MCF 10A (cell line): ENCODE results near the gene NTHL1. TPM values are rescaled to one million over a fixed set of nuclear protein-coding genes. Genes with fewer than 3 reads are reported as not detected.
A peak's percentile ranks its signal among the peaks of the same experiment; 100 is the strongest.

Source experiments
- BruUV-seq: library from RNA; stranded (reverse); fragments of 400-500 nt; replicated peaks from 2 replicates; lab custom pipeline; 2021; lab: Mats Ljungman, UMichigan
- CTCF ChIA-PET: fragments of 300-600 bp; sonication (Branson Sonifier 250); formaldehyde crosslinking; extraction: SDS; loops from one replicate; lab custom pipeline; 2021; ENCODE audit warnings: antibody characterized with exemption, inconsistent platforms; lab: Yijun Ruan, JAX
- POLR2A ChIA-PET: fragments of 300-600, 350-650 bp; sonication (Branson Sonifier 250); formaldehyde crosslinking; extraction: SDS; loops from one replicate; lab custom pipeline; 2020; ENCODE audit warnings: antibody characterized with exemption, inconsistent platforms; lab: Yijun Ruan, JAX
- DNase-seq: peaks from one replicate; pipeline ENCODE4 v3.0.0-alpha.2; 2018; ENCODE audit not compliant: unreplicated experiment
- H3K27ac Mint-ChIP-seq: one replicate; pipeline ENCODE4 v1.8.0; 2022; ENCODE audit warnings: mild to moderate bottlenecking, low read depth, mixed read lengths; ENCODE audit not compliant: unreplicated experiment
- H3K27me3 Mint-ChIP-seq: one replicate; pipeline ENCODE4 v1.8.0; 2022; ENCODE audit warnings: mixed read lengths; ENCODE audit not compliant: insufficient read depth, unreplicated experiment
- H3K36me3 Mint-ChIP-seq: one replicate; pipeline ENCODE4 v1.8.0; 2022; ENCODE audit warnings: mild to moderate bottlenecking, moderate library complexity, mixed read lengths; ENCODE audit not compliant: insufficient read depth, unreplicated experiment
- H3K4me1 Mint-ChIP-seq: one replicate; pipeline ENCODE4 v1.8.0; 2022; ENCODE audit warnings: mixed read lengths; ENCODE audit not compliant: insufficient read depth, unreplicated experiment
- H3K4me3 Mint-ChIP-seq: one replicate; pipeline ENCODE4 v1.8.0; 2022; ENCODE audit warnings: mild to moderate bottlenecking, moderate library complexity, mixed read lengths; ENCODE audit not compliant: unreplicated experiment
- H3K9me3 Mint-ChIP-seq: one replicate; pipeline ENCODE4 v1.8.0; 2022; ENCODE audit warnings: mixed read lengths; ENCODE audit not compliant: unreplicated experiment
- CTCF ChIP-seq: fragments of 200-600 bp; IDR thresholded peaks from one replicate; pipeline ENCODE4 v1.8.0; 2022; ENCODE audit warnings: antibody characterized with exemption, mild to moderate bottlenecking; ENCODE audit not compliant: unreplicated experiment
- intact Hi-C: fragments of 100-400 bp; cut with micrococcal nuclease; formaldehyde crosslinking; loops from 2 replicates; pipeline ENCODE4 v1.14.1; 2022
- total RNA-seq: library from RNA; stranded (reverse); gene quantifications from 2 replicates; pipeline ENCODE4 v1.2.3, GENCODE V29; 2022

Gene NTHL1
- total RNA-seq, 1 experiment from 2014 or later = 17.7 TPM

- CTCF ChIA-PET = no interaction called here
- Mint-ChIP-seq H3K27me3 (no peaks in the 10 kb centered on the region), H3K36me3 (peaks cover 51% of the 10 kb centered on the region), H3K27ac (no peak overlapping the region), H3K4me1 (no peaks in the 10 kb centered on the region), H3K9me3 (no peaks in the 10 kb centered on the region), H3K4me3 (no peak overlapping the region)
- intact Hi-C loops = no loop called here
- TF ChIP-seq CTCF = no peak
- peak; percentile 64 for DNase-seq
- no TSS peak for BruUV-seq
- POLR2A ChIA-PET = interaction anchor here (0.6 kb wide), 1 partner anchor 22 kb away, joined by 3 read pairs; no protein-coding TSS in a partner anchor
These were observed 47.8 kb upstream of the NTHL1 start for GRCh38 chr16:2095315-2095853.

GRCh38 chr16:2093793-2094192 lies 46.2 kb upstream of the NTHL1 start:
- H3K4me1 Mint-ChIP-seq = peaks cover 4% of the 10 kb centered on the region
- no peak overlapping the region for H3K27ac Mint-ChIP-seq
- no peak overlapping the region for H3K4me3 Mint-ChIP-seq
- TF ChIP-seq CTCF = no peak
- peaks cover 52% of the 10 kb centered on the region for H3K36me3 Mint-ChIP-seq
- intact Hi-C loops = no loop called here
- POLR2A ChIA-PET = no interaction called here
- no peaks in the 10 kb centered on the region for H3K27me3 Mint-ChIP-seq
- CTCF ChIA-PET = interaction anchor here (0.6 kb wide), 1 partner anchor 340 kb away, joined by 3 read pairs; no protein-coding TSS in a partner anchor
- BruUV-seq = no TSS peak
- H3K9me3 Mint-ChIP-seq = no peaks in the 10 kb centered on the region
- DNase-seq = no peak

- H3K27ac Mint-ChIP-seq = no peak overlapping the region
- no peak overlapping the region for H3K4me3 Mint-ChIP-seq
- no peak for DNase-seq
- POLR2A ChIA-PET = interaction anchor here (0.6 kb wide), 1 partner anchor 8 kb away, joined by 3 read pairs; no protein-coding TSS in a partner anchor
- peaks cover 59% of the 10 kb centered on the region for H3K36me3 Mint-ChIP-seq
- H3K4me1 Mint-ChIP-seq = peaks cover 4% of the 10 kb centered on the region
- CTCF ChIA-PET = no interaction called here
- intact Hi-C loops = no loop called here
- no peaks in the 10 kb centered on the region for H3K27me3 Mint-ChIP-seq
- no peak for TF ChIP-seq CTCF
- BruUV-seq = no TSS peak
- H3K9me3 Mint-ChIP-seq = no peaks in the 10 kb centered on the region
These were observed 45.2 kb upstream of the NTHL1 start for GRCh38 chr16:2092866-2093265.

GRCh38 chr16:2092256-2092620 lies 44.6 kb upstream of the NTHL1 start:
- Mint-ChIP-seq H3K27me3 (no peaks in the 10 kb centered on the region), H3K36me3 (peaks cover 54% of the 10 kb centered on the region), H3K27ac (no peak overlapping the region), H3K9me3 (no peaks in the 10 kb centered on the region), H3K4me3 (no peak overlapping the region), H3K4me1 (peaks cover 4% of the 10 kb centered on the region)
- intact Hi-C loops = no loop called here
- no TSS peak for BruUV-seq
- CTCF ChIA-PET = no interaction called here
- TF ChIP-seq CTCF = no peak
- POLR2A ChIA-PET = interaction anchor here (0.6 kb wide), 1 partner anchor 9 kb away, joined by 3 read pairs; no protein-coding TSS in a partner anchor
- no peak for DNase-seq
